Esophagus muscularis mucosa (tissue), 3 donors: Measurements from ENCODE around the gene MOCS3.

Experiments
- CTCF ChIP-seq, 3 experiments: fragments of 200-600 bp in 2 of 3; fragments of 450-650 bp in 1 of 3; sonication (generic) in 2 of 3; IDR thresholded peaks; one replicate each; pipeline ENCODE4 v1.5.1; 2017 to 2019; ENCODE audit warnings: antibody characterized with exemption in 3 of 3, mild to moderate bottlenecking in 2 of 3, moderate library complexity in 1 of 3
- POLR2A ChIP-seq: fragments of 450-650 bp; IDR thresholded peaks from one replicate; pipeline ENCODE4 v1.6.1; 2017; ENCODE audit warnings: antibody characterized with exemption, moderate library complexity, mild to moderate bottlenecking, low read depth
- POLR2AphosphoS5 ChIP-seq, 2 donors: sonication (generic); formaldehyde crosslinking; IDR thresholded peaks; one replicate each; pipeline ENCODE4 v1.6.1; 2017; ENCODE audit warnings: antibody characterized with exemption in 2 of 2

DNA sequence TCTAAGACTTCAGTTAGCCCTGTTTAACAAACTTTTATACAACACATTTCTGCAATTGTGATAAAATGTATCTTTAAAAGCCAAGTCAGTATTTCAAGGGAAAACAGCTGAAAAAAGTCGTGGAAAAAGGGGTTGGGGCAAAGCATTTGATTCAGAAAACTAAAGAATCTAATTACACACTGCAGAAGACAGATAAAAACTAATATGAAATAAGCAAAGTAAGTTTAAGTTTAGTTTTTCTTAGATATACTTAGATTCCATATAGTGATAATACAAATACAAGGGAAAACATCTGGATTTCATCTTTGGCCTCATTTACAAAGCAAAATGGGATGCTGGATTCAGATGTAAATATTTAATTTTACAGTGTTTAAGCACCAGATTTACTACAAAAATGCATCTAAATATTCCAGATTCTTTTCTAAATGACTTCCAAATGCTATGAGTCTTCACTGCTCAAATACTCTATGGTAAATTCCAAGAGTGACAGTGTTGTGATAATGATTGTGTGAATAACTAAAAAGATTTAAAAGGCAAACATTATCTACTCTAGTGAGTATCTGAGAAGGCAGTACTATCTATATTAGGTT, 25.8 kb upstream of the MOCS3 start:
- TF ChIP-seq POLR2AphosphoS5 (IDR thresholded peaks at IDR 0.05) (no peak), POLR2A (no peak), CTCF (IDR thresholded peaks at IDR 0.05) (no peak)
